SK-N-SH treated with all-trans-retinoic acid at 6 μM for 48 hours (cell line): Measurements from ENCODE around the gene MMP17.

ENCODE experiments used
- ATAC-seq: fragments of 200-7000 bp; cut with Tn5 transposase; 3 replicates; pipeline ENCODE4 v1.9.1; 2020; ENCODE audit warnings: mild to moderate bottlenecking, moderate library complexity
- ARNTL ChIP-seq: fragments of 450-650 bp; formaldehyde crosslinking; IDR thresholded peaks from 2 replicates; pipeline ENCODE4 v1.5.0; 2020; ENCODE audit warnings: low read depth, mild to moderate bottlenecking, moderate library complexity, borderline replicate concordance
- BACH2 ChIP-seq: fragments of 250-450 bp; sonication (Bioruptor Pico); IDR thresholded peaks from 2 replicates; pipeline ENCODE4 v1.9.0; 2021; ENCODE audit warnings: mild to moderate bottlenecking, borderline replicate concordance
- CREB5 ChIP-seq: fragments of 250-450 bp; sonication (Bioruptor Pico); IDR thresholded peaks from 2 replicates; pipeline ENCODE4 v1.5.1; 2020; ENCODE audit warnings: low read depth, mild to moderate bottlenecking, moderate library complexity
- CSDC2 ChIP-seq: fragments of 250-450 bp; sonication (Bioruptor Pico); IDR thresholded peaks from 2 replicates; pipeline ENCODE4 v1.5.0; 2020; ENCODE audit warnings: mild to moderate bottlenecking, moderate library complexity
- CSRNP3 ChIP-seq: fragments of 250-450 bp; sonication (Bioruptor Pico); IDR thresholded peaks from 2 replicates; pipeline ENCODE4 v1.5.1; 2021; ENCODE audit warnings: mild to moderate bottlenecking, moderate library complexity
- ESRRG ChIP-seq: fragments of 250-450 bp; sonication (Bioruptor Pico); IDR thresholded peaks from 2 replicates; pipeline ENCODE4 v1.6.1; 2021; ENCODE audit warnings: mild to moderate bottlenecking
- GLIS3 ChIP-seq: fragments of 250-450 bp; sonication (Bioruptor Pico); IDR thresholded peaks from 2 replicates; pipeline ENCODE4 v1.5.0; 2020; ENCODE audit warnings: mild to moderate bottlenecking, moderate library complexity
- OSR1 ChIP-seq: fragments of 250-450 bp; sonication (Bioruptor Pico); IDR thresholded peaks from 2 replicates; pipeline ENCODE4 v1.8.0; 2022; ENCODE audit warnings: moderate library complexity, mild to moderate bottlenecking, inconsistent platforms
- PATZ1 ChIP-seq: fragments of 250-450 bp; sonication (Bioruptor Pico); IDR thresholded peaks from 2 replicates; pipeline ENCODE4 v1.8.0; 2020; ENCODE audit warnings: mild to moderate bottlenecking, moderate library complexity, borderline replicate concordance
- PPARA ChIP-seq: fragments of 250-450 bp; sonication (Bioruptor Pico); IDR thresholded peaks from 2 replicates; pipeline ENCODE4 v1.5.0; 2020; ENCODE audit warnings: mild to moderate bottlenecking, borderline replicate concordance
- RARB ChIP-seq: fragments of 250-450 bp; sonication (Bioruptor Pico); IDR thresholded peaks from 2 replicates; pipeline ENCODE4 v1.8.0; 2021; ENCODE audit warnings: mild to moderate bottlenecking, moderate library complexity
- SNAI2 ChIP-seq: fragments of 250-450 bp; sonication (Bioruptor Pico); IDR thresholded peaks from 2 replicates; pipeline ENCODE4 v1.5.0; 2020; ENCODE audit warnings: mild to moderate bottlenecking, moderate library complexity
- TCF4 ChIP-seq: fragments of 250-450 bp; sonication (Bioruptor Pico); IDR thresholded peaks from 2 replicates; pipeline ENCODE4 v1.8.0; 2021; ENCODE audit warnings: mild to moderate bottlenecking, moderate library complexity, borderline replicate concordance
- TOX ChIP-seq: fragments of 250-450 bp; sonication (Bioruptor Pico); IDR thresholded peaks from 2 replicates; pipeline ENCODE4 v1.8.0; 2021; ENCODE audit warnings: mild to moderate bottlenecking, moderate library complexity, borderline replicate concordance
- ZC3H10 ChIP-seq: fragments of 250-450 bp; sonication (Bioruptor Pico); IDR thresholded peaks from 2 replicates; pipeline ENCODE4 v1.5.1; 2021; ENCODE audit warnings: mild to moderate bottlenecking, moderate library complexity
- ZFP3 ChIP-seq: fragments of 250-450 bp; sonication (Bioruptor Pico); IDR thresholded peaks from 2 replicates; pipeline ENCODE4 v1.5.0; 2020; ENCODE audit warnings: mild to moderate bottlenecking, moderate library complexity
- ZFP30 ChIP-seq: fragments of 450-650 bp; formaldehyde crosslinking; IDR thresholded peaks from 2 replicates; pipeline ENCODE4 v1.5.0; 2022; ENCODE audit warnings: mild to moderate bottlenecking, moderate library complexity
- ZNF565 ChIP-seq: fragments of 450-650 bp; formaldehyde crosslinking; conservative IDR thresholded peaks from 2 replicates; pipeline ENCODE4 v1.5.0; 2020; ENCODE audit warnings: low read depth, mild to moderate bottlenecking, moderate library complexity
- ZNF70 ChIP-seq: fragments of 450-650 bp; formaldehyde crosslinking; IDR thresholded peaks from 2 replicates; pipeline ENCODE4 v1.5.0; 2020; ENCODE audit warnings: mild to moderate bottlenecking, moderate library complexity
- ZNF8 ChIP-seq: fragments of 450-650 bp; formaldehyde crosslinking; IDR thresholded peaks from 2 replicates; pipeline ENCODE4 v1.5.0; 2020; ENCODE audit warnings: mild to moderate bottlenecking, moderate library complexity
- TF ChIP-seq, protein P1 (sequence below): fragments of 250-450 bp; sonication (Bioruptor Pico); IDR thresholded peaks from 2 replicates; pipeline ENCODE4 v1.5.0; 2020; ENCODE audit warnings: mild to moderate bottlenecking, moderate library complexity

Gene MMP17

GRCh38 chr12:131844140-131844539 lies 15.9 kb downstream of the MMP17 start:
- TF ChIP-seq ARNTL, result no peak
- no peak for TF ChIP-seq GLIS3 (CRISPR knock-in tag)
- no peak for TF ChIP-seq CSRNP3 (CRISPR knock-in tag)
- no peak for TF ChIP-seq ZNF565
- no peak for TF ChIP-seq ZFP3
- TF ChIP-seq PPARA (CRISPR knock-in tag), result no peak
- TF ChIP-seq BACH2 (CRISPR knock-in tag), result no peak
- TF ChIP-seq ZNF70 (CRISPR knock-in tag), result no peak
- TF ChIP-seq, all 23 proteins: peak for 0
- ATAC-seq, result no peak

GRCh38 chr12:131844656-131845055 lies 16.5 kb downstream of the MMP17 start:
- no peak for TF ChIP-seq OSR1 (CRISPR knock-in tag)
- TF ChIP-seq, protein P1, sequence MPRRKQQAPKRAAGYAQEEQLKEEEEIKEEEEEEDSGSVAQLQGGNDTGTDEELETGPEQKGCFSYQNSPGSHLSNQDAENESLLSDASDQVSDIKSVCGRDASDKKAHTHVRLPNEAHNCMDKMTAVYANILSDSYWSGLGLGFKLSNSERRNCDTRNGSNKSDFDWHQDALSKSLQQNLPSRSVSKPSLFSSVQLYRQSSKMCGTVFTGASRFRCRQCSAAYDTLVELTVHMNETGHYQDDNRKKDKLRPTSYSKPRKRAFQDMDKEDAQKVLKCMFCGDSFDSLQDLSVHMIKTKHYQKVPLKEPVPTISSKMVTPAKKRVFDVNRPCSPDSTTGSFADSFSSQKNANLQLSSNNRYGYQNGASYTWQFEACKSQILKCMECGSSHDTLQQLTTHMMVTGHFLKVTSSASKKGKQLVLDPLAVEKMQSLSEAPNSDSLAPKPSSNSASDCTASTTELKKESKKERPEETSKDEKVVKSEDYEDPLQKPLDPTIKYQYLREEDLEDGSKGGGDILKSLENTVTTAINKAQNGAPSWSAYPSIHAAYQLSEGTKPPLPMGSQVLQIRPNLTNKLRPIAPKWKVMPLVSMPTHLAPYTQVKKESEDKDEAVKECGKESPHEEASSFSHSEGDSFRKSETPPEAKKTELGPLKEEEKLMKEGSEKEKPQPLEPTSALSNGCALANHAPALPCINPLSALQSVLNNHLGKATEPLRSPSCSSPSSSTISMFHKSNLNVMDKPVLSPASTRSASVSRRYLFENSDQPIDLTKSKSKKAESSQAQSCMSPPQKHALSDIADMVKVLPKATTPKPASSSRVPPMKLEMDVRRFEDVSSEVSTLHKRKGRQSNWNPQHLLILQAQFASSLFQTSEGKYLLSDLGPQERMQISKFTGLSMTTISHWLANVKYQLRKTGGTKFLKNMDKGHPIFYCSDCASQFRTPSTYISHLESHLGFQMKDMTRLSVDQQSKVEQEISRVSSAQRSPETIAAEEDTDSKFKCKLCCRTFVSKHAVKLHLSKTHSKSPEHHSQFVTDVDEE (CRISPR knock-in tag), result no peak
- no peak for TF ChIP-seq TCF4 (CRISPR knock-in tag)
- TF ChIP-seq RARB (CRISPR knock-in tag), result no peak
- TF ChIP-seq TOX, result no peak
- no peak for TF ChIP-seq ZNF565
- TF ChIP-seq ZNF8 (CRISPR knock-in tag), result no peak
- TF ChIP-seq PATZ1 (CRISPR knock-in tag), result no peak
- TF ChIP-seq CSRNP3 (CRISPR knock-in tag), result no peak
- no peak for TF ChIP-seq ZFP30 (CRISPR knock-in tag)
- TF ChIP-seq CREB5, result no peak
- TF ChIP-seq PPARA (CRISPR knock-in tag), result no peak
- no peak for TF ChIP-seq GLIS3 (CRISPR knock-in tag)
- no peak for TF ChIP-seq ZC3H10 (CRISPR knock-in tag)
- TF ChIP-seq ARNTL, result no peak
- TF ChIP-seq ESRRG (CRISPR knock-in tag), result no peak
- TF ChIP-seq BACH2 (CRISPR knock-in tag), result no peak
- TF ChIP-seq ZNF70 (CRISPR knock-in tag), result no peak
- TF ChIP-seq SNAI2 (CRISPR knock-in tag), result no peak
- no peak for TF ChIP-seq CSDC2 (CRISPR knock-in tag)
- TF ChIP-seq, all 23 proteins: peak for 0
- ATAC-seq, result no peak

GRCh38 chr12:131845121-131845520 lies 16.9 kb downstream of the MMP17 start:
- ATAC-seq, result no peak
- no peak for TF ChIP-seq BACH2 (CRISPR knock-in tag)
- TF ChIP-seq ZFP30 (CRISPR knock-in tag), result no peak
- no peak for TF ChIP-seq ZNF8 (CRISPR knock-in tag)
- no peak for TF ChIP-seq SNAI2 (CRISPR knock-in tag)
- no peak for TF ChIP-seq TOX
- no peak for TF ChIP-seq GLIS3 (CRISPR knock-in tag)
- TF ChIP-seq TCF4 (CRISPR knock-in tag), result no peak
- TF ChIP-seq ESRRG (CRISPR knock-in tag), result no peak
- TF ChIP-seq OSR1 (CRISPR knock-in tag), result no peak
- TF ChIP-seq, all 23 proteins: peak for 0
